Sigmoid colon (tissue), 4 donors: Measurements from ENCODE around the gene MEGF6.

Source experiments
- CTCF ChIP-seq, 4 experiments: fragments of 450-650 bp in 3 of 4; fragments of 200-600 bp in 1 of 4; IDR thresholded peaks; one replicate each; pipeline ENCODE4 v1.5.1; 2016 to 2019; ENCODE audit warnings: antibody characterized with exemption in 4 of 4, mild to moderate bottlenecking in 3 of 4, moderate library complexity in 2 of 4
- EP300 ChIP-seq, 4 donors: sonication (generic); formaldehyde crosslinking; IDR thresholded peaks; one replicate each; pipeline ENCODE4 v1.6.1; 2017; ENCODE audit warnings: antibody characterized with exemption in 4 of 4
- POLR2A ChIP-seq, 2 donors: fragments of 450-650 bp; IDR thresholded peaks; one replicate each; pipeline ENCODE4 v1.6.1; 2016; ENCODE audit warnings: antibody characterized with exemption in 2 of 2, mild to moderate bottlenecking in 2 of 2, moderate library complexity in 2 of 2
- POLR2AphosphoS5 ChIP-seq, 4 donors: sonication (generic); formaldehyde crosslinking; IDR thresholded peaks; one replicate each; pipeline ENCODE4 v1.6.1; 2017; ENCODE audit warnings: antibody characterized with exemption in 4 of 4

DNA sequence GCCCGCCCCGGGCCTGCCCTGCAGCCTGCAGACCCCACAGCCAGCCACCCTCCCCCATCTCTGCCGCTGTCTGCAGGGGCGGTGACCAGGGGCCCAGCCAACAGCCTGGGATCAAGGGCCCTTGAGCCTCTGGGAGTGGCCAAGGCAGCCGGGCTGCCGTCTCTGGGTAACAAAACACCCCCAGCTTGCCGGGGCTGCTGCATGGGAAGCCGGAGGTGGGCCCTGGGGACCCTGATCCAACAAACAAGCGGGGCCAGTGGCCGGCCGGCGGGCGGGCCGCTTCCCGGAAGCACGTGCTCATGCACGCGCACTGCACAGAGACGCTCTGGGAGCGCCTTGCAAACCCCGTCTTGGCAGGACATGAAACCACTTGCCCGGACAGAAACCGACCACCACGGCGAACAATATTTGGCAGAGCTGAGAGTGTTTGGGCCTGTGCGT is 13.2 kb downstream of the MEGF6 start:
- no peak for TF ChIP-seq CTCF (IDR thresholded peaks at IDR 0.05)
- no peak for TF ChIP-seq POLR2A (IDR thresholded peaks at IDR 0.05)
- TF ChIP-seq EP300 (IDR thresholded peaks at IDR 0.05), result no peak
- TF ChIP-seq POLR2AphosphoS5 (IDR thresholded peaks at IDR 0.05), result no peak
